ENCODE data around the gene OR2A42.
"Not testable (repeated sequence)": the region's sequence is repeated elsewhere in the genome, so short reads cannot be mapped to it uniquely, and the experiment has no call there.

DNA sequence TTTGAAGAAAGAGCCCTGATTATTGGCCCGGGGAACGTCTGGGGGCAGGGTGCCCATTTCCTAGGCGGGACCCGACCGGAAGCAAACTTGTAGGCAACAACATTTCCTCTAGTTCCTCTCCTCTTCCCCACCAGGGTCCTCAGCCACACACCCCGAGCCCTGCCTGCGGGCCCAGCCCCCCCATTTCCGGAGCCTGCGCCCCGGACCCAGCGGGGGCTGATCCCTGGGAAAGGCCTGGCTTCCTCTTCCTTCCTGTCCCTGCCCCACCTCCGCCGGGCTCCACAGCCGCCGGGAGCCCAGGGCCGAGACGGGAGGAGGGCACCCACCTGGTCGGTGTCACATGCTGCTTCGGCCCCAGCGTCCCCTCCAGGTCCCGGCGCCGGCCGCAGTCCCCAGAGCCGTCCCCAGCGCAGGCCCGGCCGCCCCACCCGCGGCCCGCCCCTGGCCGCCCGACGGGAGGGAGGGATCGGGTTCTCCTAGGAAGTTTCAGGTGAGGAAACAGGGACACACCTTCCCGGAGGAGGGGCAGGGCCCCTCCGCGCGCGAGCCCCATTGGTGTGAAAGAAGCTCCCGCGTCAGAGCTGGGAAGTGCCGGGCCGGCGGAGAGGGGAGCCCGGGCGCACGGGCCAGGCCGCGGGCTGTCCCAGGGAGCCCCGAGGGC is 44.1 kb downstream of the OR2A42 start, which contains the start of gene ARHGEF35:
- TF ChIP-seq, protein P1, sequence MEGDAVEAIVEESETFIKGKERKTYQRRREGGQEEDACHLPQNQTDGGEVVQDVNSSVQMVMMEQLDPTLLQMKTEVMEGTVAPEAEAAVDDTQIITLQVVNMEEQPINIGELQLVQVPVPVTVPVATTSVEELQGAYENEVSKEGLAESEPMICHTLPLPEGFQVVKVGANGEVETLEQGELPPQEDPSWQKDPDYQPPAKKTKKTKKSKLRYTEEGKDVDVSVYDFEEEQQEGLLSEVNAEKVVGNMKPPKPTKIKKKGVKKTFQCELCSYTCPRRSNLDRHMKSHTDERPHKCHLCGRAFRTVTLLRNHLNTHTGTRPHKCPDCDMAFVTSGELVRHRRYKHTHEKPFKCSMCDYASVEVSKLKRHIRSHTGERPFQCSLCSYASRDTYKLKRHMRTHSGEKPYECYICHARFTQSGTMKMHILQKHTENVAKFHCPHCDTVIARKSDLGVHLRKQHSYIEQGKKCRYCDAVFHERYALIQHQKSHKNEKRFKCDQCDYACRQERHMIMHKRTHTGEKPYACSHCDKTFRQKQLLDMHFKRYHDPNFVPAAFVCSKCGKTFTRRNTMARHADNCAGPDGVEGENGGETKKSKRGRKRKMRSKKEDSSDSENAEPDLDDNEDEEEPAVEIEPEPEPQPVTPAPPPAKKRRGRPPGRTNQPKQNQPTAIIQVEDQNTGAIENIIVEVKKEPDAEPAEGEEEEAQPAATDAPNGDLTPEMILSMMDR (conservative IDR thresholded peaks at IDR 0.05; ENCODE audit: low read length): not testable (repeated sequence)
- TF ChIP-seq EZH2phosphoT487 (IDR thresholded peaks at IDR 0.05; ENCODE audit: borderline replicate concordance, low read depth, low read length): not testable (repeated sequence)
